Spleen (tissue), 11 donors: ENCODE results near the gene SLC4A11. TPM values are rescaled to one million over a fixed set of nuclear protein-coding genes. Genes with fewer than 3 reads are reported as not detected.
A peak's percentile ranks its signal among the peaks of the same experiment; 100 is the strongest.

Experiments used
- DNase-seq: peaks from one replicate; pipeline ENCODE4 v3.0.0-alpha.2; 2020
- H3K27ac ChIP-seq, 8 donors: fragments of 200-600 bp; sonication (generic) in 7 of 8; 1 replicate in 4 of 8; 2 replicates in 4 of 8; pipeline versions ENCODE4 v1.5.0 to v1.8.0; 2016 to 2021; ENCODE audit warnings: inconsistent platforms in 4 of 8, mild to moderate bottlenecking in 4 of 8, moderate library complexity in 1 of 8
- H3K27me3 ChIP-seq, 7 donors: fragments of 200-600 bp; sonication (generic) in 6 of 7; replicated peaks in 1 of 7; 1 replicate in 4 of 7; 2 replicates in 3 of 7; pipeline versions ENCODE4 v1.5.0 to v1.8.0; 2016 to 2021; ENCODE audit warnings: inconsistent platforms in 3 of 7, mild to moderate bottlenecking in 1 of 7
- H3K36me3 ChIP-seq, 6 donors: fragments of 200-600 bp; sonication (generic) in 5 of 6; 1 replicate in 4 of 6; 2 replicates in 2 of 6; pipeline versions ENCODE4 v1.5.0 to v1.8.0; 2016 to 2021; ENCODE audit warnings: inconsistent platforms in 2 of 6
- H3K4me1 ChIP-seq, 6 donors: fragments of 200-600 bp; sonication (generic) in 5 of 6; 1 replicate in 3 of 6; 2 replicates in 3 of 6; pipeline versions ENCODE4 v1.5.0 to v1.8.0; 2016 to 2021; ENCODE audit warnings: inconsistent platforms in 3 of 6
- H3K4me3 ChIP-seq, 8 donors: fragments of 200-600 bp; sonication (generic) in 7 of 8; 1 replicate in 4 of 8; 2 replicates in 4 of 8; pipeline versions ENCODE4 v1.5.0 to v1.8.0; 2016 to 2021; ENCODE audit warnings: inconsistent platforms in 4 of 8, mild to moderate bottlenecking in 4 of 8, moderate library complexity in 2 of 8
- H3K9me3 ChIP-seq, 8 donors: fragments of 200-600 bp; sonication (generic) in 7 of 8; 1 replicate in 4 of 8; 2 replicates in 4 of 8; pipeline versions ENCODE4 v1.5.0 to v1.8.0; 2016 to 2021; ENCODE audit warnings: inconsistent platforms in 4 of 8
- CTCF ChIP-seq, 11 experiments: fragments of 200-600 bp in 7 of 11; fragments of 450-650 bp in 4 of 11; sonication (generic) in 4 of 11; IDR thresholded peaks in 8 of 11; conservative IDR thresholded peaks in 3 of 11; 1 replicate in 7 of 11; 2 replicates in 4 of 11; pipeline versions ENCODE4 v1.4.0 to v1.8.0; 2016 to 2021; ENCODE audit warnings: antibody characterized with exemption in 11 of 11, inconsistent platforms in 4 of 11, mild to moderate bottlenecking in 1 of 11
- POLR2A ChIP-seq, 3 donors: fragments of 450-650 bp; IDR thresholded peaks; one replicate each; pipeline ENCODE4 v1.5.1; 2017; ENCODE audit warnings: antibody characterized with exemption in 3 of 3, mild to moderate bottlenecking in 1 of 3
- POLR2AphosphoS5 ChIP-seq, 3 donors: sonication (generic); formaldehyde crosslinking; IDR thresholded peaks; one replicate each; pipeline ENCODE4 v1.5.1; 2017; ENCODE audit warnings: antibody characterized with exemption in 3 of 3
- whole genome bisulfite sequencing, 5 donors: extraction: QIAGEN DNeasy Blood & Tissue Kit in 3 of 5; methylation state at CpG; one replicate each; pipeline versions ENCODE4 v1.1.5 to v1.1.7; 2013 to 2018; 5-methylcytosine and 5-hydroxymethylcytosine counted together
- intact Hi-C: fragments of 100-400 bp; cut with DNase I; formaldehyde crosslinking; loops from one replicate; pipeline ENCODE4 v1.15.0; 2023; ENCODE audit warnings: low total_unique reads
- polyA plus RNA-seq, 3 donors: library from polyadenylated mRNA; stranded (reverse); fragments of 200-250 nt; gene quantifications; one replicate each; pipeline ENCODE4 v1.2.1, GENCODE V29; 2013
- total RNA-seq, 7 donors: library from RNA; depleted of rRNA in 3 of 7; stranded (reverse); fragments of >200 nt in 3 of 7; fragmentation: NEBNext Ultra II Directional in 4 of 7; extraction: Animal tissue kit (Norgen Biotek cat#: 25700) in 4 of 7; gene quantifications; one replicate each; pipeline versions ENCODE4 v1.1.0 to v1.2.1, GENCODE V29; 2016 to 2021
- donor health status: healthy with polysubstance abuse.
- donor health status: DM: no; HTN: no; CAD: no; lungs with moderate emphysema.
- donor health status: DM: no; HTN: no; CAD: no.
- donor health status: Bipolar disorder and iron deficiency.
- donor health status: healthy.
- donor health status: DM: no; HTN: no; CAD: no.
- donor health status: DM: yes; HTN: yes; CAD: no.

SLC4A11 gene
- total and polyA plus RNA-seq, 10 donors: 0.52 to 1.6 (median 0.92) TPM

- Histone ChIP-seq H3K4me3 (no peak overlapping the region), H3K36me3 (peaks cover 0 to 86% (median 63%) of the 10 kb centered on the region in 6 donors), H3K27me3 (no peaks in the 10 kb centered on the region), H3K4me1 (peaks cover 7 to 19% (median 13%) of the 10 kb centered on the region in 6 donors), H3K9me3 (no peaks in the 10 kb centered on the region), H3K27ac (no peak overlapping the region)
- no peak for TF ChIP-seq POLR2AphosphoS5 (IDR thresholded peaks at IDR 0.05)
- no peak for TF ChIP-seq CTCF (IDR thresholded peaks at IDR 0.05 in 8 of 11, conservative IDR thresholded peaks at IDR 0.05 in 3 of 11)
- TF ChIP-seq POLR2A (IDR thresholded peaks at IDR 0.05): no peak
- DNase-seq: no peak
- intact Hi-C loops: no loop called here
- WGBS, 5 donors: 47 to 69% (median 59%) methylated on average over 2 of the region's 2 CpGs
Measured at GRCh38 chr20:3199206-3199605, 39.8 kb downstream of the SLC4A11 start.

GRCh38 chr20:3195590-3196237 is 43.3 kb downstream of the SLC4A11 start:
- no peak overlapping the region for H3K4me3 ChIP-seq
- WGBS, 5 donors: 88 to 97% (median 92%) methylated on average over 7 of the region's 7 CpGs
- no peaks in the 10 kb centered on the region for H3K27me3 ChIP-seq
- H3K36me3 ChIP-seq: peaks cover 0 to 100% (median 90%) of the 10 kb centered on the region in 6 donors
- peak; percentile 12 for DNase-seq
- TF ChIP-seq POLR2A (IDR thresholded peaks at IDR 0.05): no peak
- no peak for TF ChIP-seq CTCF (IDR thresholded peaks at IDR 0.05 in 8 of 11, conservative IDR thresholded peaks at IDR 0.05 in 3 of 11)
- intact Hi-C loops: no loop called here
- H3K4me1 ChIP-seq: no peaks in the 10 kb centered on the region
- no peaks in the 10 kb centered on the region for H3K9me3 ChIP-seq
- no peak overlapping the region for H3K27ac ChIP-seq

GRCh38 chr20:3194617-3195280 is 44.2 kb downstream of the SLC4A11 start:
- 89 to 95% (median 92%) methylated on average over 10 of the region's 10 CpGs for WGBS, 5 donors
- DNase-seq: peak; percentile 49
- H3K9me3 ChIP-seq: no peaks in the 10 kb centered on the region
- no peak overlapping the region for H3K27ac ChIP-seq
- TF ChIP-seq POLR2AphosphoS5 (IDR thresholded peaks at IDR 0.05) (peak in 2 of 3 donors; percentile 10 to 54), POLR2A (IDR thresholded peaks at IDR 0.05) (no peak)
- no peaks in the 10 kb centered on the region for H3K27me3 ChIP-seq
- intact Hi-C loops: no loop called here
- H3K4me1 ChIP-seq: no peaks in the 10 kb centered on the region
- peaks cover 0 to 100% (median 90%) of the 10 kb centered on the region in 6 donors for H3K36me3 ChIP-seq
- no peak overlapping the region for H3K4me3 ChIP-seq

- Histone ChIP-seq H3K27me3 (no peaks in the 10 kb centered on the region), H3K36me3 (peaks cover 0 to 100% (median 85%) of the 10 kb centered on the region in 6 donors), H3K27ac (no peak overlapping the region), H3K4me3 (no peak overlapping the region), H3K9me3 (no peaks in the 10 kb centered on the region), H3K4me1 (no peaks in the 10 kb centered on the region)
- intact Hi-C loops: no loop called here
- DNase-seq: peak; percentile 45
- TF ChIP-seq POLR2A (IDR thresholded peaks at IDR 0.05): no peak
- TF ChIP-seq CTCF (IDR thresholded peaks at IDR 0.05 in 8 of 11, conservative IDR thresholded peaks at IDR 0.05 in 3 of 11): no peak
- 86 to 97% (median 92%) methylated on average over 10 to 14 of the region's 14 CpGs for WGBS, 5 donors
Measured at GRCh38 chr20:3193806-3194616, 45.0 kb downstream of the SLC4A11 start.
